NCI-H1436 (cell line): ENCODE data around the gene ZRANB2.

Experiments
- DNase-seq: peaks from one replicate; lab custom pipeline; 2025; lab: John Stamatoyannopoulos, UW

Gene ZRANB2

GRCh38 chr1:71027991-71028390 lies 52.8 kb downstream of the ZRANB2 start:
- DNase-seq, result no peak

GRCh38 chr1:71026093-71026492 lies 54.7 kb downstream of the ZRANB2 start:
- DNase-seq, result no peak

GRCh38 chr1:71023515-71023914 lies 57.3 kb downstream of the ZRANB2 start:
- no peak for DNase-seq

GRCh38 chr1:71019233-71019969 lies 61.4 kb downstream of the ZRANB2 start:
- no peak for DNase-seq

GRCh38 chr1:71018791-71019190 lies 62.0 kb downstream of the ZRANB2 start:
- DNase-seq, result no peak

GRCh38 chr1:71015745-71016144 lies 65.1 kb downstream of the ZRANB2 start:
- DNase-seq, result no peak

- DNase-seq, result no peak
Measured at GRCh38 chr1:71014178-71014579, 66.7 kb downstream of the ZRANB2 start.
